Retinal pigment epithelial cell (primary cell): Measurements from ENCODE around the gene KCNAB1.

Experiments
- DNase-seq: peaks from one replicate; pipeline ENCODE4 v3.0.0-alpha.2; 2010; ENCODE audit warnings: low read depth
- H3K4me3 ChIP-seq: 2 replicates; pipeline ENCODE4 v1.5.1; 2011; ENCODE audit warnings: mild to moderate bottlenecking, low read length, control low read depth, moderate library complexity
- TF ChIP-seq, protein P1 (sequence below): conservative IDR thresholded peaks from 2 replicates; pipeline ENCODE4 v1.5.1; 2011; ENCODE audit warnings: low read depth, low read length, control low read depth, inconsistent platforms

The KCNAB1 gene

DNA sequence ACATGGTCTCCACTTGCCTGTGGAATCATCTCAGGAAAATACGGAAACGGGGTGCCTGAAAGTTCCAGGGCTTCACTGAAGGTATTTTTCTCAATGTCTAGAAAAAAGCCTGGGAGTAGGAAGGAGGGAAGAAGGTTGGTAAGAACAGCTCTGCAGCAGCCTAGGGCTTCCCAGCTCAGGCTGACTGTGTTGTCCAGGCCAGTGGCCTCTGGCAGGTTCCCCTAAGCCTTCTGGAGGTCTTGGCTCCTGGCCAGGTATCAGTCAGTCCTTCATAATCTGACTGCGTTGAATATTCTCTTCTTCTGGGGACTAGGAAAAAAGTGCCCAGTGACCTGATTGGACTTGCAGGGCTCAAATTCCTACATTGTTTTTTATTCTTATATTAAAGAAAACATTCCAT lies 395.9 kb downstream of the KCNAB1 start:
- peak; percentile 13 for DNase-seq
- TF ChIP-seq, protein P1, sequence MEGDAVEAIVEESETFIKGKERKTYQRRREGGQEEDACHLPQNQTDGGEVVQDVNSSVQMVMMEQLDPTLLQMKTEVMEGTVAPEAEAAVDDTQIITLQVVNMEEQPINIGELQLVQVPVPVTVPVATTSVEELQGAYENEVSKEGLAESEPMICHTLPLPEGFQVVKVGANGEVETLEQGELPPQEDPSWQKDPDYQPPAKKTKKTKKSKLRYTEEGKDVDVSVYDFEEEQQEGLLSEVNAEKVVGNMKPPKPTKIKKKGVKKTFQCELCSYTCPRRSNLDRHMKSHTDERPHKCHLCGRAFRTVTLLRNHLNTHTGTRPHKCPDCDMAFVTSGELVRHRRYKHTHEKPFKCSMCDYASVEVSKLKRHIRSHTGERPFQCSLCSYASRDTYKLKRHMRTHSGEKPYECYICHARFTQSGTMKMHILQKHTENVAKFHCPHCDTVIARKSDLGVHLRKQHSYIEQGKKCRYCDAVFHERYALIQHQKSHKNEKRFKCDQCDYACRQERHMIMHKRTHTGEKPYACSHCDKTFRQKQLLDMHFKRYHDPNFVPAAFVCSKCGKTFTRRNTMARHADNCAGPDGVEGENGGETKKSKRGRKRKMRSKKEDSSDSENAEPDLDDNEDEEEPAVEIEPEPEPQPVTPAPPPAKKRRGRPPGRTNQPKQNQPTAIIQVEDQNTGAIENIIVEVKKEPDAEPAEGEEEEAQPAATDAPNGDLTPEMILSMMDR = no peak
- no peak overlapping the region for H3K4me3 ChIP-seq

- TF ChIP-seq, protein P1 = no peak
- no peak for DNase-seq
Observed at GRCh38 chr3:156516961-156517360, 396.6 kb downstream of the KCNAB1 start.

GRCh38 chr3:156518726-156519125 lies 398.3 kb downstream of the KCNAB1 start:
- TF ChIP-seq, protein P1 = no peak
- no peak for DNase-seq
- no peak overlapping the region for H3K4me3 ChIP-seq

More at GRCh38 chr3:156516961-156517360, 396.6 kb downstream of the KCNAB1 start:
- H3K4me3 ChIP-seq = no peak overlapping the region

DNA sequence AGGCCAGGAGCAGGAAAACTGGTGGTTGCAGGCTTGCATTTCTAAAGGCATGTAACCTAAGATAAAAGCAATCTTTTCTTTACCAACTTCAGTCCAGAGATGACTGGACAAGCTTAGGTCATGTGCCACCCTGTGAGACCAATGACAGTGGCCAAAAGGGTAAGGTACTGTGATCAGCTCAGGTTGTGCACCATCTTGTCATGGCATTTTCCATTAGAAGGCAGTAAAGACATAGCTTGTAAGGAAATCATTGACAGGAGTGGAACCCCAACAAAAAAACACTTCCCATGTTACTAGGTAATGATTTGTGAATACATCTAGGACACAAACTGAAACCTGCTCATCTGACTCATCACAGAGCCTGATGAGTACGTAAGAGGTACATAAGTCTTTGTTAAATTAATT lies 399.4 kb downstream of the KCNAB1 start:
- DNase-seq = no peak
- no peak overlapping the region for H3K4me3 ChIP-seq

GRCh38 chr3:156522673-156523072 lies 402.3 kb downstream of the KCNAB1 start:
- H3K4me3 ChIP-seq = no peak overlapping the region
- DNase-seq = no peak
- TF ChIP-seq, protein P1 = no peak

More for the DNA sequence above, 399.4 kb downstream of the KCNAB1 start:
- TF ChIP-seq, protein P1 = no peak

GRCh38 chr3:156525808-156526207 lies 405.4 kb downstream of the KCNAB1 start:
- no peak overlapping the region for H3K4me3 ChIP-seq
- DNase-seq = no peak
- TF ChIP-seq, protein P1 = no peak

DNA sequence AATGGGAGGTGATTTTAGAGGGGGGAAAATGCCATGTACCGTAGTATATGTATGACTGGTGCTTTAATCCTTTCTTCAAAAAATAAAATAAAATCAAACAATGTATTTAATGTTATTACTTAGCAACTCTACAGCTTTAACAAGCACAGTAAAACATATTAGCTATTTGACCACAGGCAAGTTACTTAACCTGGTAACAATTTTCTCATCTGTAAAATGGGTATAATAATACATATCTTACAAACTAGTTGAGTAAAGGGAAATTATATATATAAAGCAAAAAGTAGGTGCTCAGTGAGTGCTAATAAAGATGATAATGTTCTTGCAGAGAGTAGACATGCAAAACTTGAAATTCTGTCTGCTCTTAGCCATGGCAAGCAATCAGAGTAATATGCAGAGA lies 406.7 kb downstream of the KCNAB1 start:
- H3K4me3 ChIP-seq = no peak overlapping the region
- TF ChIP-seq, protein P1 = no peak
- DNase-seq = no peak
